ENCODE measurements around the gene GLYATL1B.
"Not testable (repeated sequence)": the region's sequence is repeated elsewhere in the genome, so short reads cannot be mapped to it uniquely, and the experiment has no call there.

GLYATL1B gene

GRCh38 chr11:59081430-59082020 is 4.6 kb upstream of the GLYATL1B start:
- not testable (repeated sequence) for H2AFZ ChIP-seq (ENCODE audit: low read length); H2AK5ac ChIP-seq (ENCODE audit: low read depth, low read length); H3K36me3 ChIP-seq (replicated peaks in 1 of 2; ENCODE audit: control insufficient read depth in 2 of 2, insufficient read depth in 2 of 2, low read length in 2 of 2); H3K4me2 ChIP-seq (ENCODE audit: insufficient read depth, low read length, poor library complexity, severe bottlenecking); H3K27me3 ChIP-seq (ENCODE audit: control insufficient read depth in 3 of 3, insufficient read depth in 3 of 3, low read depth in 1 of 3, low read length in 3 of 3); H2BK120ac ChIP-seq (ENCODE audit: low read depth, low read length); H3K4me3 ChIP-seq (ENCODE audit: low read length in 2 of 2); H4K91ac ChIP-seq (ENCODE audit: low read depth, low read length, poor library complexity); DNase-seq (ENCODE audit: low spot score); H3K9ac ChIP-seq (ENCODE audit: low read depth, low read length, poor library complexity); H2BK12ac ChIP-seq (ENCODE audit: low read length); H3K4ac ChIP-seq (ENCODE audit: low read length); H3K4me1 ChIP-seq (ENCODE audit: control insufficient read depth in 2 of 2, insufficient read depth in 1 of 2, low read depth in 1 of 2, low read length in 2 of 2); H2BK15ac ChIP-seq (ENCODE audit: low read length); H3K9me3 ChIP-seq (replicated peaks in 1 of 2; ENCODE audit: control insufficient read depth in 2 of 2, insufficient read depth in 1 of 2, low read depth in 1 of 2, low read length in 2 of 2); H3K79me1 ChIP-seq (ENCODE audit: low read depth, low read length); H3K14ac ChIP-seq (ENCODE audit: low read length); H4K8ac ChIP-seq (ENCODE audit: low read depth, low read length); H3K27ac ChIP-seq (replicated peaks; ENCODE audit: low read length); H2BK5ac ChIP-seq (ENCODE audit: low read length); H3K23ac ChIP-seq (ENCODE audit: low read depth, low read length, poor library complexity); H3K18ac ChIP-seq (ENCODE audit: low read length)
- no CpG with 5 or more reads among the region's 4 CpGs for WGBS, 2 donors (ENCODE audit: extremely low coverage in 2 of 2, insufficient read length in 2 of 2, insufficient replicate concordance in 1 of 2)

GRCh38 chr11:59088162-59088561 is 2.1 kb downstream of the GLYATL1B start:
- no peak overlapping the region for H4K8ac ChIP-seq (ENCODE audit: low read depth, low read length)
- no peaks in the 10 kb centered on the region for H3K27me3 ChIP-seq (ENCODE audit: control insufficient read depth in 3 of 3, insufficient read depth in 3 of 3, low read depth in 1 of 3, low read length in 3 of 3)
- H3K4me1 ChIP-seq (ENCODE audit: control insufficient read depth in 2 of 2, insufficient read depth in 1 of 2, low read depth in 1 of 2, low read length in 2 of 2): no peaks in the 10 kb centered on the region
- H2AFZ ChIP-seq (ENCODE audit: low read length): no peak overlapping the region
- no peak overlapping the region for H2AK5ac ChIP-seq (ENCODE audit: low read depth, low read length)
- no peak overlapping the region for H2BK15ac ChIP-seq (ENCODE audit: low read length)
- H3K18ac ChIP-seq (ENCODE audit: low read length): no peak overlapping the region
- H3K27ac ChIP-seq (replicated peaks; ENCODE audit: low read length): no peak overlapping the region
- no peak for DNase-seq (ENCODE audit: low spot score)
- H2BK12ac ChIP-seq (ENCODE audit: low read length): no peak overlapping the region
- no peak overlapping the region for H3K4me2 ChIP-seq (ENCODE audit: insufficient read depth, low read length, poor library complexity, severe bottlenecking)
- H3K9me3 ChIP-seq (replicated peaks in 1 of 2; ENCODE audit: control insufficient read depth in 2 of 2, insufficient read depth in 1 of 2, low read depth in 1 of 2, low read length in 2 of 2): no peaks in the 10 kb centered on the region
- H3K79me1 ChIP-seq (ENCODE audit: low read depth, low read length): no peaks in the 10 kb centered on the region
- H2BK120ac ChIP-seq (ENCODE audit: low read depth, low read length): no peak overlapping the region
- H4K91ac ChIP-seq (ENCODE audit: low read depth, low read length, poor library complexity): no peak overlapping the region
- no peak overlapping the region for H3K14ac ChIP-seq (ENCODE audit: low read length)
- H2BK5ac ChIP-seq (ENCODE audit: low read length): no peak overlapping the region
- no CpG with 5 or more reads among the region's 4 CpGs for WGBS, 2 donors (ENCODE audit: extremely low coverage in 2 of 2, insufficient read length in 2 of 2, insufficient replicate concordance in 1 of 2)
- H3K36me3 ChIP-seq (replicated peaks in 1 of 2; ENCODE audit: control insufficient read depth in 2 of 2, insufficient read depth in 2 of 2, low read length in 2 of 2): no peaks in the 10 kb centered on the region
- no peak overlapping the region for H3K4ac ChIP-seq (ENCODE audit: low read length)
- H3K23ac ChIP-seq (ENCODE audit: low read depth, low read length, poor library complexity): no peak overlapping the region
- no peak overlapping the region for H3K4me3 ChIP-seq (ENCODE audit: low read length in 2 of 2)
- H3K9ac ChIP-seq (ENCODE audit: low read depth, low read length, poor library complexity): no peak overlapping the region

- not testable (repeated sequence) for H2BK5ac ChIP-seq (ENCODE audit: low read length); H2BK15ac ChIP-seq (ENCODE audit: low read length); H3K4me2 ChIP-seq (ENCODE audit: insufficient read depth, low read length, poor library complexity, severe bottlenecking); H2AK5ac ChIP-seq (ENCODE audit: low read depth, low read length); H3K14ac ChIP-seq (ENCODE audit: low read length); H3K9me3 ChIP-seq (replicated peaks in 1 of 2; ENCODE audit: control insufficient read depth in 2 of 2, insufficient read depth in 1 of 2, low read depth in 1 of 2, low read length in 2 of 2); H3K27me3 ChIP-seq (ENCODE audit: control insufficient read depth in 3 of 3, insufficient read depth in 3 of 3, low read depth in 1 of 3, low read length in 3 of 3); H3K23ac ChIP-seq (ENCODE audit: low read depth, low read length, poor library complexity); H3K4me1 ChIP-seq (ENCODE audit: control insufficient read depth in 2 of 2, insufficient read depth in 1 of 2, low read depth in 1 of 2, low read length in 2 of 2); H3K4ac ChIP-seq (ENCODE audit: low read length); H3K27ac ChIP-seq (replicated peaks; ENCODE audit: low read length); H4K91ac ChIP-seq (ENCODE audit: low read depth, low read length, poor library complexity); H3K79me1 ChIP-seq (ENCODE audit: low read depth, low read length); H2BK120ac ChIP-seq (ENCODE audit: low read depth, low read length); H3K18ac ChIP-seq (ENCODE audit: low read length); H4K8ac ChIP-seq (ENCODE audit: low read depth, low read length); DNase-seq (ENCODE audit: low spot score); H3K4me3 ChIP-seq (ENCODE audit: low read length in 2 of 2); H3K9ac ChIP-seq (ENCODE audit: low read depth, low read length, poor library complexity); H2AFZ ChIP-seq (ENCODE audit: low read length); H3K36me3 ChIP-seq (replicated peaks in 1 of 2; ENCODE audit: control insufficient read depth in 2 of 2, insufficient read depth in 2 of 2, low read length in 2 of 2); H2BK12ac ChIP-seq (ENCODE audit: low read length)
Observed at GRCh38 chr11:59093576-59093975, 7.5 kb downstream of the GLYATL1B start.

- not testable (repeated sequence) for H3K4me1 ChIP-seq (ENCODE audit: control insufficient read depth in 2 of 2, insufficient read depth in 1 of 2, low read depth in 1 of 2, low read length in 2 of 2); H3K9ac ChIP-seq (ENCODE audit: low read depth, low read length, poor library complexity); H3K27me3 ChIP-seq (ENCODE audit: control insufficient read depth in 3 of 3, insufficient read depth in 3 of 3, low read depth in 1 of 3, low read length in 3 of 3); H3K14ac ChIP-seq (ENCODE audit: low read length); H3K79me1 ChIP-seq (ENCODE audit: low read depth, low read length); H2AK5ac ChIP-seq (ENCODE audit: low read depth, low read length); H3K23ac ChIP-seq (ENCODE audit: low read depth, low read length, poor library complexity); H3K4me3 ChIP-seq (ENCODE audit: low read length in 2 of 2); H3K4ac ChIP-seq (ENCODE audit: low read length); H2AFZ ChIP-seq (ENCODE audit: low read length); DNase-seq (ENCODE audit: low spot score); H3K9me3 ChIP-seq (replicated peaks in 1 of 2; ENCODE audit: control insufficient read depth in 2 of 2, insufficient read depth in 1 of 2, low read depth in 1 of 2, low read length in 2 of 2); H3K4me2 ChIP-seq (ENCODE audit: insufficient read depth, low read length, poor library complexity, severe bottlenecking); H2BK12ac ChIP-seq (ENCODE audit: low read length); H4K91ac ChIP-seq (ENCODE audit: low read depth, low read length, poor library complexity); H2BK5ac ChIP-seq (ENCODE audit: low read length); H2BK15ac ChIP-seq (ENCODE audit: low read length); H3K36me3 ChIP-seq (replicated peaks in 1 of 2; ENCODE audit: control insufficient read depth in 2 of 2, insufficient read depth in 2 of 2, low read length in 2 of 2); H2BK120ac ChIP-seq (ENCODE audit: low read depth, low read length); H4K8ac ChIP-seq (ENCODE audit: low read depth, low read length); H3K18ac ChIP-seq (ENCODE audit: low read length); H3K27ac ChIP-seq (replicated peaks; ENCODE audit: low read length)
- WGBS, 2 donors (ENCODE audit: extremely low coverage in 2 of 2, insufficient read length in 2 of 2, insufficient replicate concordance in 1 of 2): no CpG with 5 or more reads among the region's 1 CpG
Observed at GRCh38 chr11:59095225-59095624, 9.1 kb downstream of the GLYATL1B start.

Measured in neuronal stem cell (in vitro differentiated cells).